Measurements from ENCODE around the gene NSMCE3.
"Not testable (repeated sequence)": the region's sequence is repeated elsewhere in the genome, so short reads cannot be mapped to it uniquely, and the experiment has no call there.

NSMCE3 gene

DNA sequence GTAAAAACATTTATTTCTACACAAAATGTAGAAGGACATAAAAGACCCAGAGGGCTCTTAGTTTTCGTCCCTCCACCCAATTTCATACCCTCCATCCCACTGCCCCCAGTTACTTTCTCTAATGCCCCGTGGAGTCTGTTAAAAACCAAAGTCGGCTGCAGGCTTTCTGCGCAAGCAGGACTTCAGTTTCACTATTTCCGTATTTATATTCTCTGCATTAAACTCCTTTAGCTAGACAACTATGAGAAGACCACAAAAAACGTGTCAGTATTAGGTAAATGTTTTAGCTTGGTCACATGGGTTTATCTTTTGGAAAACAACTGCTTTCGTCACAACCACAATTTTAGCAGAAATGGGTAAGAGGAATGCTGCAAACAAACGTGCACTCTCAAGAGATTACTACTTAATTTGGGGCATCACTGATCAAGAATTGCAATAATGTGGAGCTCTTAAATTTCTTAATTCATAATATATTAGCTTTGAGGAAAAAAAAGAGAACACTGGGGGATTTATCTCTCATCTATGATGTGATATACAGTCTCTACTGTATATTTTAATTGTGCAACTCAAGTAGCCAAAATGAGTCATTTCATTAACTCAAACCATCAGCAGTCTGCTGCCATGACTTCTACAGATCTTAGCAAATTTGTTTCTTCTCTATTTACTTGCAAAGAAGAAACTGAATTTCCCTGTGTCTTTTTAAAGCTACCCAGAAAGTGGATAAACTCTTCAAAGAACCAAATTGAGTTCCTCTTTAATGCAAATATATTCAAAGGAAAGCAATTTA lies 740 bp upstream of the NSMCE3 start:
- peak in 1 of 2 donors; percentile 28 for DNase-seq

DNA sequence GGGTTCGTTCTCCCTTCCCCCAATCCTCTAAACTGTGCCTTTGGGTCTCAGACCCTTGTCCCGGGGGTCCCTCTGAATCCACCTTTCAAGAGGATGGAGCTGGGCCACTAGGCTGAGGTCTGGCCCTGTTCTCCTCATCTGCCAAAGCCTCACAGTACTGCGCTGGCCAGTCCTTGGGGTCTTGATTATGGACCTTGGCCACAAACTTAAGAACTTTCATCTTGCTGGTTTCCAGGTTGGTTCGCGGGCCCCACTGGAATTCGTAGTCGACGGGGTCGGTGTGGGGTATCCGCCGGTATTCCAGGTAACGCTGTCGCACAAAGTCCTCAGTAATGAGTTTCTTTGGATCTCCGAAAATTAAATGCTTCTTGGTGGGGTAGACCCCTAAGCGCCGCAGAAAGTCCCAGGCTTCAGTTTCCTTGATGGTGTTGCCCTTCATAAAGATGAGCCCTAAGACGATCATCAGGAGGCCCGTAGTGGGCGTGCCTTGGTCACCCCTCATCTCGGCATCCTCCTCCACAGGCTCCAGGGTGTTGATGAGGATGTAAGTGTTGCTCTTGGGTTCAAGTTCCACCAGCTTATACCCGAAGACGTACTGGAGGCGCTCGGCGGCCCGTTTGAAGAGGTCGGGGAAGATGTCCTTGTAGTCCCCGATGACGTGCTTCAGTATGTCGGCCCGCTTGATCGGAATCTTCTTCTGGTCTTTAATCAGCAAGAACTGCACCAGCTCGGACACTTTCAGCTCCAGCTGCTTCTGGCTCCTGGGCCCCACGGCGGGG lies 727 bp downstream of the NSMCE3 start:
- DNase-seq, result peak; percentile 2 to 6

DNA sequence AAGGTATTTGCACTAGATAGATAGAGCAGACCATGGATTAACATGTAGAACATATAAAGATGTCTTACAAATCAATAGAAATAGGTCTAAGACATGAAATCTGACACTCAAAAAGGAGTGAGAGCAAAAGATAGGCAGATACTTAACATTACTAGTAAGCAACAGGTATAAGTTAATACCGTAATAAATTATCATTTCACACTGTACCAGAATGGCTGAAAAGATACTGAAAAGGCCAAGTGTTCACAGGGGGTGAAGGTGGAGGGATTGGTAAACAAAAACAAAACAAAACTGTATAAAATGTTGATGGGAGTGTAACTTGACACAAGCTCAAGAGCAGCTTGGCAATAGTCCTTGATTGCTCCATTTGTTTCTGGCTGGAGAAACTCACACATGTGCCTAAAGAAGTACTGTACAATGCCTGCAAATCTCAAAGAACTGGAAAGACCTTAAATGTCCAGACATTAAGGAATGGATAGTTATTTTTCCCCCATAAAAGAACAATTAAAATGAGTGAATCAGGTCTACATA lies 3.5 kb downstream of the NSMCE3 start:
- DNase-seq, result no peak

DNA sequence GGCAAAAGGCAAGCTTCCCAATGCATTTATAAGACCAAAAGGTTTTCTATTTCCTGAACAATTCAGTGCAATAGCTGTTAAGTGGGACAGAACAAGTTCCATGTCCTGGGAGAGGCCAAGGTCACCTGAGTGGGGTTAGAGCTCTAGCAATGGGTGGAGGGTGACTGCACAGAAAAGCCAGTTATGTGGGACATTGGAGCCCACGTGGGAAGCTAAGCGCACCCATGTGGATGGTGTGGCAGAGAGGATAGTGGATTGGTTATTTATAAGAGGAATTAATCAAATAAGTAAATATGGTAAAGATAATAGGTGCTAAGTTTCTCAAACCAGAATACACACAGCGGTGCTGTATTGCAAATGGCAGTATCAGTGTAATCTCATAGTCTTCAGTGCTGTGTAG lies 6.3 kb downstream of the NSMCE3 start:
- DNase-seq, result no peak

DNA sequence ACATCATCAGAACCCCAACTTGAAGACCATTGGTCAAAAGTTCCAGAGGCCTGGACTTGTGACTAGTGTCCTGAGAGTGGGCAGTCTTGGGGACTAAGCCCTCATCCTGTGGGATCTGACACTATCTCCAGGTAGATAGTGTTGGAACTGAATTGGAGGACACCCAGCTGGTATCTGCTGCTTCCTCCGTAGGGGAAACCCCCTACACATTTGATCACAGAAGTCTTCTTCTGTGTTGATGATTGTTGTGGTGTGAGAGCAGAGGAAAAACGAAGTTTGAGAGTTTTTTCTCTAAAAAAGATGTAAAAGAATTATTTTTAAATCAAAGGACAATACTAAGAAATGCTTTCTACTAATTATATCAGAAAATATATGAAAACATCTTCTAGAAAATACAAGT lies 6.9 kb downstream of the NSMCE3 start:
- DNase-seq, result no peak

DNA sequence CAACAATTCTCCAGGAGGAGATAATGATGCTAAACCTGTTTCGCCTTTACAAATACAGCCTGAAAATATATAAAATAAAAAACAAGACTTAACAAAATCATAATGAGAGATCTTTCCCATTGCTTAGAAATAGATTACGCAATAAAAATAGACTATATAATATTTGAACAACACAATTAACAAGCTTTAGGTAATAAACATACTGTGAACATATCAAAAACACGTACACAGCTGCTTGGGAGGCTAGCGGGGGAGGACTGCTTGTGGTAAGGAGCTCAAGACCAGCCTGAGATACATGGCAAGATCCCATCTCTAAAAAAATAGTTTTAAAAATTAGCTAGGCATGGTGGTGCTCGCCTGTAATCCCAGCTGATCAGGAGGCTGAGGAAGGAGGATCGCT lies 8.7 kb downstream of the NSMCE3 start:
- no peak for DNase-seq

DNA sequence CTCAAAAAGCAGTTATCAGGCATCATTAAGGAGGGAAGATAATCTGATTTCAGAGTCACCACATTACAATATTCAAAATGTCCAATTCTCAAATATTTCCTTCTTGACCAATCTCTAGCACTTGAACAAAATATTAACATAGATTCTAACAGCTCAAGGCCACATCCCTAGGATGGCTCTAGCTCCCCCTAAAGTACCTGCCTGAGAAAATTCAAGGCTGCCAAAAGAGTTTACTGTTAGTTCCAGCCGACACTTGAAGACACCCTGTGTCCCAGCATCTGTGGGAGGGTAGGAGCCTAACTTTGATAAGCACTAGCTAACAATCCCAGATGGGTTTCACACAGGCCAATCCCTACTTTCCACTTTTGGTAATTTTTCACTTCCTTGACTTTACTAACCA lies 10.4 kb downstream of the NSMCE3 start:
- no peak for DNase-seq

DNA sequence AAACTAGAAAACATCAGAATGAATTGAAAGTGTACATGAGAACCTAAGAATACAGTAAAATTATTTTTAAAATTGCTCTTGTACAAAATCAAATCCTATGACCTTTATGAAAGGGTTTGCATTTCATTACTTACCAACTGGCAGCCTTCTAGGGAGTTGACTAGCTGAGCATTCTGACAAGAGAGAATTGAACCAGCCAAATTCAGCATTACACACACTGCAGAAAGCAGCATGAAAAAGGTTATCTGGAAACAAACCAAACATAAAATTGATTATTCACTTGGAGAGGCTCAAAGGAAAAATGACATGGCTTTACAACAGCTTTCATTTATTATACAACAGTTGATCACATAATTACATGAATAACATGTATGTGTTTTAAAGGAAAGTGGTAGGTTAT lies 17.4 kb downstream of the NSMCE3 start:
- DNase-seq, result no peak

DNA sequence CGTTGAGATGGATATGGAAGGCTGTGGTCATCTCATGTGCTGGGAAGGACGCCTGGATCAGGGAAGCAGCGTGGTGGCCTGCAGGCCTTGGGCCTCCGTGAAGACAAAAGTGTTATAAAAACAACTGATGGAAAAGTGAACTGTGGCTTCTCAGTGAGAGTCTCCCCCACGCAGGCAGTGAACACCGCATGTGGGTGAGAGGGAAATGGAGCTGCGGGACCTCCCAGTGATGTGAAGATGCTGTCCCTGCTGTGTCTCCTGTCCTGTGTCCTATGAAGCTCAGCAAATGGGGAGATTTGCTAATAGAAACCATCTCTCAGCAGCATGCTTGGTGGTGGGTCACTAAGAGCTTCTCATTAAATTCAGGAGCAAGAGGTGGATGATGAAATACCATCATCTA lies 25.1 kb downstream of the NSMCE3 start:
- DNase-seq, result no peak

DNA sequence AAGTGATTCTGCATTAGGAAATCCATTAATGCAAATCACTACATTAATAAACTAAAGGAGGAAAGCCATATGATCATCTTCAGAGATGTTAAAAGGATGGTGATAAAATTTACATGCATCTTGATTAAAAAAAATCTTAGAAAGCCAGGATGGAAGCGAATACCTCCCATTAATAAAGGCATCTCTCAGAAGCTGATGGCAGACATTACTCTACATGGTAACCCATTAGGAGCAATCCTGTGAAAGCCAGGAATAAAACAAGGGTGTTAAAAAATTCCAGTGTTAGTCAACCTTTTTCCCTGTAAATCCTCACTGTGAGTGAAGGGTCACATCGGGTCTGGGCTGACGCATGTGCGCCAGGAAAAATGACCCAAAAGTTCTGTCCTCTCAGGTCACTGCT lies 25.5 kb downstream of the NSMCE3 start:
- DNase-seq, result no peak

DNA sequence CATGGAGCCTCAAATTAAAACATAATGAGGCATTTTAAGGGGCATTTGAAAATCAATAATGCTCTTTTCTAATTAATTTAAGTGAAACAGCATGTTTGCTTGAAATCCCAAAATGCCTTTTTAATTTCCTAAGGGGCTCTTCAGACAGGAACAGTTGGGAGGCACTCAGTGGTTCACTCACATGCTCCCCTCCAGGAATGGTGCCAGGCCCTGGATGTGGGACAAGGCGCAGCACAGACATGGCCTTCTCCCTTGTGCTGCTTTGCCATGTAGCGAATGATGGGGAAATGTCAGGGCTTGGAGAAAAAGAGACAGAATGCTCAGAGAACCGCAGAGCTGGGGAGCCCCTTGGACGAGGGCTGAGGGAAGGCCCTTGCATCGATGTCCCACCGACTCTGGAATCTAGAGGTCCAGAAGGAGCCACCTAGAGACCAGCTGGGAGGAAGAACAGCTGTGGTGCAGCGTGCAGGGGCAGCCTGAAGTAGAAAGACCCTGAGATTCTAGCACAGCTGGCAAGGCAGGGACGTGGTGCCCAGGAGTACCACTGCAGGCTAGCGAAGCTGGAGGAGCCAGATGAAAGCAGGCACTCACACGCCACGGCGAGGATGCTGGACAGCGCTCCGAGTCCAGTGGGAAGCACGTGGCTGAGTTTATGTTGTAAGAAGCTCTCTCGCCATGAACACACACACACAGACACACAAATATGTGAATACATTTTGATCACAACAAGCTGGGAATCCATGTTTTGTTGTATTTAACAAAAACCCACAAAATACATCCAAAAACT lies 27.0 kb downstream of the NSMCE3 start:
- no peak for DNase-seq

DNA sequence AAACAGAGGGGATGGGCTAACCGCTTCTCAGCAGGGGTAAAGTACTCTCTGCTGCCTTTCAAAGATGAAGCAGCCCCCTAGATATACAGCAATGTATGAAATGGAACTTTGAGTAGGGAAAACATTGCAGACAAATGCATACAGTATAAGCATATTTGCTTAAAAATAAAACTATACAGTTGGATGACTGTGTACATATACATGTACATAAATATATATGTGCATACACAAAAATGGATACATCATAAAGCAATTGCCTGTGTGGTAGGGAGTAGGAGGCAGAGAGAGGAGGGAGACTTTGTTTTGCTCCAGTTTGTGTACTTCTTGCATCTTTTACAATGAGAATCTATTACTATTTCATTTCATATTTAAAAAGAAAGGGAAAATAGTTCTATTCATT lies 28.4 kb downstream of the NSMCE3 start:
- no peak for DNase-seq

DNA sequence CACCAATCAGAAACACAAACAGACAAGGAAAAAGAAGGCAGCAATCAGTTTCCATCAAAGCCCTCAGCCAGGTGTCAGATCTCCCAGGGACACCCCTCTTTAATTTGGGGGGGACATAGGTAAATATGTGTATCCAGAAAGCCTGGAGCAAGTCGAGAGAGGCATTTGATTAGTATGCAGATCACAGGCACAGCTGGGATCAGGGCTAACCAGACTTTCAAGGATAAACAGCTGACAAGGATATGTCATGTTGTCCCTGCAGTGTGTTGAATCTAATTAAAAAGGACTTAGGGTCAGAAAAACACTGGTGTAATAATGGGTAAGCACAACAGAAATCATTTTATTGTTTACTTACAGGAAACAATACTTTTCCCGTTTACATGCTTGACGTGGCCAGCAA lies 30.2 kb downstream of the NSMCE3 start:
- no peak for DNase-seq

DNA sequence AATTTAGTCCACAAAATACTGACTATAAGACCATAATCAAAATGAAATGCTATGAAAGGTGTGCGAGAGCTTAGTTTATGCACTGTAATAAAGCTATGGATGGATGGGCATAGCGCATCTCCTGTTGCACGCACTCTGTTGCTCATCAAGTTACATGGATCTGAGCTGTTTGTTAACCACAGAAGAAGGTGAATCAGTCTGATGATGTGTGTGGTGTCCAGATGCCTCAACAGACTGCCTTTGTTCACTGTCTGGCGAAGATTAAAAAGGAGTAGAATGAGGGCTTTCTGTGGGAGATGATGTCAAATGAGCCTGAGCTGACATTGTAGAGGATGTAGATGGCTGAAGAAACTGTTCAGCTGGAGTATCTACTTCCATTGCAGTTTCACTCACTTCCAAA lies 36.1 kb downstream of the NSMCE3 start:
- no peak for DNase-seq

DNA sequence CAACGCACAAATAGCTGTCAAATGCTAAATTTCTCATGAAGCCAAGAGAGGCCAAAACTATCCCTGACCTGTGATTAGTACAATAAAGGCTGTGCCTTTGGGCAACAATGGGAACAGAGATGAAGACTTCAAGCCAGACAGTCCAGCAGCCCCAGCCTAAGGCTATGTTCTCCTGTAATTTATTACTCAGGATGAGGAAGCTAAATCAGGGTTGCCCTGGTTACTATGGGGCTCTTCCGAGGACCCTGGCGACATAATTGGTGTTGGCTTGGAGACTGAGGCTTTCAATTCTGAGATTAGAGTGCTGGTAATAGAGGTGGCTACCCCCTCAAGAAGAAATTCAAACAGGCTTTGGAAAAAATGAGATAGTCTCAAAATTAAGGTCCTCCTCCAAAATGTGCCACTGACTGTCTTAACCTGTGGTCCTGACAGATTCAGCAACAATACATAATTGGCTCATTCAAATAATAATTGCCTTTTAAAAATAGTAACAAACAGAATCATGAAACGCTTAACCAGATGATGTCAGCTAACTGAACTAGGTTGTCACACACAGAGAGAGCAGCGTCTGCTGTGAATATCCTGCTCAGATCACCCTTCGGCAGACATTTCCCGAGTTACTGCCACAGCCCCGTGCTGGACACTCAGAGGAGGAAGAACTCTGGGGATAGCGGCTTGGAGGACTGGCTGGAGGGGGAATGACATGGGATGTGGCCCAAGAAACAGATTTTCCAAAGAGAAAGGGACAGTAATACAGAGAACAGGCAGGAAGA lies 43.0 kb downstream of the NSMCE3 start:
- no peak for DNase-seq

DNA sequence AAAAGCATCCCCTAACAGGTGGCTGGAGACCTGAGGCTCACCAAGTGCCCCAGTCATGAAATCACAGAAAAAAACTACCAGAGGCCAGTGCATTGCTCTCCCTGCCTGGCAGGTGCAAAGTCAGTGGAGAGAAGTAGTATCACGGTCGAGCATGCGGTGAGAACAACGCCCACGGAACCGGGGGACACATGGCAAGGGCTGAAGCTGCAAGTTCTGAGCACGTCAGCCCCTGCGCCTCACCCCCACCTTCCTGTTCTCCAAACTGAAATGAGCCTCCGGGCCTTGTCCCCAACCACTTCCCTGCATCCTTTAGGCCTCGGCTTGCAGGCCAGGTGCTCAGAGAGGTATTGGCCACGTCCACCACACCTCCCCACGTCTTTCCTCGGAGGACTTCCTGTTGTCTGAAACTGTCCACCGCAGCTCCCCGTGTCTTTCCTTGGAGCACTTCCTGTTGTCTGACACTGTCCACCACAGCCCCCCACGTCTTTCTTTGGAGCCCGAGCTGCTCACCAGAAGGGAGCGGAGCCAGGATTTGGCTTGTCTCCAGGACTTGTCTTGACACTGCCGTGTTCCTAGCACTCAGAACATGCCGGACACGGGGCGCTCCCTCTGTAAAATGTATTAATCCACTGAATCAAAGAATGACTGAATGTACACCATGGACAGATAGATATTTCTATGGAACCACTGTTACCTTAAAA lies 43.9 kb downstream of the NSMCE3 start:
- no peak for DNase-seq

DNA sequence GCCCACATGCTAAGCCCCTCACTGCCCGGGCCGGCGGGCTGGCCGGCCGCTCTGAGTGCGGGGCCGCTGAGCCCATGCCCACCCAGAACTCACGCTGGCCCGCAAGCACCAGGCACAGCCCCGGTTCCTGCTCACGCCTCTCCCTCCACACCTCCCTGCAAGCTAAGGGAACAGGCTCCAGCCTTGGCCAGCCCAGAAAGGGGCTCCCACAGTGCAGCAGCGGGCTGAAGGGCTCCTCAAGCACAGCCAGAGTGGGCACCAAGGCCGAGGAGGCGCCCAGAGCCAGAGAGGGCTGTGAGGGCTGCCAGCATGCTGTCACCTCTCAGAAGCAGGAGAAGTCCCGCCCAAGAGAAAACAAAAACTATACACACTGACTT lies 44.6 kb downstream of the NSMCE3 start:
- DNase-seq, result not testable (repeated sequence)

DNA sequence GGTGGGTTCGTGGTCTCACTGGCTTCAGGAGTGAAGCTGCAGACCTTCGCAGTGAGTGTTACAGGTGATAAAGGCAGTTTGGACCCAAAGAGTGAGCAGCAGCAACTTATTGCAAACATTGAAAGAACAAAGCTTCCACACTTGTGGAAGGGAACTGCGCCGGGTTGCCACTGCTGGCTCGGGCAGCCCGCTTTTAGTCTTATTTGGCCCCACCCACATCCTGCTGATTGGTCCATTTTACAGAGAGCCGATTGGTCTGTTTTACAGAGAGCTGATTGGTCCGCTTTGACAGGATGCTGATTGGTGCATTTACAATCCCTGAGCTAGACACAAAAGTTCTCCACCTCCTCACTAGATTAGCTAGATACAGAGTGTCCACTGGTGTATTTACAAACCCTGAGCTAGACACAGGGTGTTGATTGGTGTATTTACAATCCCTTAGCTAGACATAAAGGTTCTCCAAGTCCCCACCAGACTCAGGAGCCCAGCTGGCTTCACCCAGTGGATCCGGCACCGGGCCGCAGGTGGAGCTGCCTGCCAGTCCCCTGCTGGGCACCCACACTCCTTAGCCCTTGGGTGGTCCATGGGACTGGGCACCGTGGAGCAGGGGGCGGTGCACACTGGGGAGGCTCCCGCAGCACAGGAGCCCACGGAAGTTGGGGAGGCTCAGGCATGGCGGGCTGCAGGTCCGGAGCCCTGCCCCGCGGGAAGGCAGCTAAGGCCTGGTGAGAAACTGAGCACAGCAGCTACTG lies 45.2 kb downstream of the NSMCE3 start:
- not testable (repeated sequence) for DNase-seq

DNA sequence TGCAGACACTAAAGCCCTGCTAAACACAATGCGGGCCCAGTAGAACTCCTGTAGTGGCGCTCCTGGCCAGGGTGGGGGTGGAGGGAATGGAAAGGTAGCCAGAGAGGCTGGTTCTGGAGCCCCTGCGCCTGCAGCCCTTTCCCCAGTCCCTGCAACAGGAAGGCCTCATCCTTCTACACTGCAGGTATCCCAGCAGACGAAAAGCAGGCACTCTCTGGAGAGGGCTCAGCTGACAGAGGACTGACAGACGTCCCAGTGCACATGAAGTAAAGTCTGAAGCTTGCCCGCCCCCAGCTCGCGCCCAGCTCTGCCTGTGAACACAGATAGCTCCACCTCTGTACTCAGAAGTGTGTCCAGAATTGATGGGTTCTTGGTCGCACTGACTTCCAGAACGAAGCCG lies 46.0 kb downstream of the NSMCE3 start:
- DNase-seq, result no peak

DNA sequence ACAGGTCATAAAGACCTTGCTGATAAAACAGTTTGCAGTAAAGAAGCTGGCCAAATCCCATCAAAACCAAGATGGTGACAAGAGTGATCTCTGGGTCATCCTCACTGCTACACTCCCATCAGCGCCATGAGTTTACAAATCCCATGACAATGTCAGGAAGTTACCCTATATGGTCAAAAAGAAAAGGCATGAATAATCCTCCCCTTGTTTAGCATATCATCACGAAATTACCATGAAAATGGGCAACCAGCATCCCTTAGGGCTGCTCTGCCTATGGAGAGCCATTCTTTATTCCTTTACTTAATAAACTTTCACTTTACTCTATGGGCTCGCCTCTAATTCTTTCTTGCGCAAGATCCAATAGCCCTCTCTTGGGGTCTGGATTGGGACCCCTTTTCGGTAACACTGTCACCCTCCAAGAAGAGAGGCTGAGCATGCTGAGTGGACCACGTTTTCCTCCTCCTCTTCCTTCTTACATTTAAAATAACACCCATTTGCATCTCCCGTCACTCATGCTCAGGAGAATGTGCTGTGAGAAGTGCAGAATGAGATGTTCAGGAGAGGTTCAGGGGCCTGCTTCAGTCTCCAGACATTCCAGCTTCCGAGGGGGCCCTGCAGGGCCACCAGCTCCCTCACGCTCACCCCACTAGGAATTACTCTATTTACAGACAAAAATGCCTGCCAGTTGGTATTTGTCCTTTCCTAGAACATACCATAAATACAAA lies 47.3 kb downstream of the NSMCE3 start:
- no peak for DNase-seq

Data from inflammatory macrophage (primary cell).